Ascending aorta (tissue), 2 donors: ENCODE measurements around the gene MYO1B. TPM values are rescaled to one million over a fixed set of nuclear protein-coding genes. Genes with fewer than 3 reads are reported as not detected.

ENCODE experiments used
- DNase-seq, 2 donors: peaks; one replicate each; pipeline ENCODE4 v3.0.0-alpha.2; 2019; ENCODE audit warnings: low spot score in 2 of 2
- H3K27ac ChIP-seq, 2 donors: fragments of 200-600 bp; sonication (generic); one replicate each; pipeline ENCODE4 v1.5.1; 2016 to 2017; ENCODE audit warnings: mild to moderate bottlenecking in 1 of 2
- H3K27me3 ChIP-seq: fragments of 200-600 bp; sonication (generic); one replicate; pipeline ENCODE4 v1.5.1; 2017
- H3K36me3 ChIP-seq, 2 donors: fragments of 200-600 bp; sonication (generic); one replicate each; pipeline ENCODE4 v1.5.1; 2016
- H3K4me1 ChIP-seq, 2 donors: fragments of 200-600 bp; sonication (generic); one replicate each; pipeline ENCODE4 v1.5.1; 2016 to 2017; ENCODE audit warnings: mild to moderate bottlenecking in 1 of 2
- H3K4me3 ChIP-seq, 2 donors: fragments of 200-600 bp; sonication (generic); one replicate each; pipeline ENCODE4 v1.5.1; 2016 to 2017; ENCODE audit warnings: mild to moderate bottlenecking in 1 of 2
- H3K9me3 ChIP-seq, 2 donors: fragments of 200-600 bp; sonication (generic); one replicate each; pipeline ENCODE4 v1.5.1; 2016
- intact Hi-C: fragments of 100-400 bp; cut with DNase I; formaldehyde crosslinking; loops from one replicate; pipeline ENCODE4 v1.15.1; 2023
- total RNA-seq: library from RNA; depleted of rRNA; stranded (reverse); fragments of >200 nt; gene quantifications from one replicate; pipeline ENCODE4 v1.1.0, GENCODE V29; 2016
- TF ChIP-seq, protein P1 (sequence below), 3 experiments: fragments of 200-600 bp in 2 of 3; fragments of 450-650 bp in 1 of 3; sonication (generic) in 2 of 3; IDR thresholded peaks; one replicate each; pipeline ENCODE4 v1.5.1; 2016 to 2019; ENCODE audit warnings: antibody characterized with exemption in 3 of 3, mild to moderate bottlenecking in 1 of 3, moderate library complexity in 1 of 3

Gene MYO1B
- total RNA-seq, 1 donor from 2014 or later, result 27.4 TPM

DNA sequence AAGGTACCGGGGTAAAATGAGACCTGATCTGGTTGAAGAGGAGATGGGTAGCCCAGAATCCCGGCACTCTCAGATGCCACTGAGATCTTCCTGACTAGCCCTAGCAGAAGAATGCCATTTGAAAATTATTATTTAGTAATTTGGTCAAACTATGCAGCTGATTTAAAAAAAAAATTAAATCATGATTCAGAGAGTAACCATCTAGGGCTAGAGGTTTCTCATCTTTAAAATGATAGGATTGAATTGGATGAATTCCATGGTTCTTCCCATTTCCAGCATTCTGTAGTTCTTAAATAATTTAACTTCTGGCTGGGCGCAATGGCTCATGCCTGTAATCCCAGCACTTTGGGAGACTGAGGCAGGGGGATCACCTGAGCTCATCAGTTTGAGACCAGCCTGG lies 106.1 kb downstream of the MYO1B start:
- no peak overlapping the region for H3K27ac ChIP-seq
- no peaks in the 10 kb centered on the region for H3K36me3 ChIP-seq
- intact Hi-C loops, result no loop called here
- no peaks in the 10 kb centered on the region for H3K27me3 ChIP-seq
- no peaks in the 10 kb centered on the region for H3K9me3 ChIP-seq
- TF ChIP-seq, protein P1, sequence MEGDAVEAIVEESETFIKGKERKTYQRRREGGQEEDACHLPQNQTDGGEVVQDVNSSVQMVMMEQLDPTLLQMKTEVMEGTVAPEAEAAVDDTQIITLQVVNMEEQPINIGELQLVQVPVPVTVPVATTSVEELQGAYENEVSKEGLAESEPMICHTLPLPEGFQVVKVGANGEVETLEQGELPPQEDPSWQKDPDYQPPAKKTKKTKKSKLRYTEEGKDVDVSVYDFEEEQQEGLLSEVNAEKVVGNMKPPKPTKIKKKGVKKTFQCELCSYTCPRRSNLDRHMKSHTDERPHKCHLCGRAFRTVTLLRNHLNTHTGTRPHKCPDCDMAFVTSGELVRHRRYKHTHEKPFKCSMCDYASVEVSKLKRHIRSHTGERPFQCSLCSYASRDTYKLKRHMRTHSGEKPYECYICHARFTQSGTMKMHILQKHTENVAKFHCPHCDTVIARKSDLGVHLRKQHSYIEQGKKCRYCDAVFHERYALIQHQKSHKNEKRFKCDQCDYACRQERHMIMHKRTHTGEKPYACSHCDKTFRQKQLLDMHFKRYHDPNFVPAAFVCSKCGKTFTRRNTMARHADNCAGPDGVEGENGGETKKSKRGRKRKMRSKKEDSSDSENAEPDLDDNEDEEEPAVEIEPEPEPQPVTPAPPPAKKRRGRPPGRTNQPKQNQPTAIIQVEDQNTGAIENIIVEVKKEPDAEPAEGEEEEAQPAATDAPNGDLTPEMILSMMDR (IDR thresholded peaks at IDR 0.05), result no peak
- peaks cover 0 to 8% of the 10 kb centered on the region in 2 donors for H3K4me1 ChIP-seq
- DNase-seq, result no peak
- no peak overlapping the region for H3K4me3 ChIP-seq

DNA sequence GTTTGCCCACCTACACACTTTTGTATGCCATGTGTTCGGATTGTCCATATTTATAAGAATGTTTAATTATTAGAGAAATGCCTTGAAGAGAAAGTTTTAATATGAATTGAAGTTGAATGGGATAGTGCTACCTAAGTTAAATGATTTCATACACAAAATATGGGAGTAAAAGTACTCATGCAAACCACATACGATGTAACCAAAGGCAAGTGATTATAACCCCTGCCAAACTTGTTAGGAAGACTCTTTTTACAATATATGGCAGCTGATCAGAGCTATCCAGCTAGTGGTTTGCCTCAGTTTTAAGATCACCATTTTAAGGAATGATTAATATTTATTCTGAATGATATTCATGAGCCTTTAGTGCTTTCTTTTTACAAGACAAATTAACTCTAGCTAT lies 106.7 kb downstream of the MYO1B start:
- intact Hi-C loops, result no loop called here
- TF ChIP-seq, protein P1 (IDR thresholded peaks at IDR 0.05), result no peak
- Histone ChIP-seq H3K27ac (no peak overlapping the region), H3K4me3 (no peak overlapping the region), H3K36me3 (no peaks in the 10 kb centered on the region), H3K27me3 (no peaks in the 10 kb centered on the region), H3K9me3 (no peaks in the 10 kb centered on the region), H3K4me1 (peaks cover 0 to 8% of the 10 kb centered on the region in 2 donors)
- DNase-seq, result no peak

DNA sequence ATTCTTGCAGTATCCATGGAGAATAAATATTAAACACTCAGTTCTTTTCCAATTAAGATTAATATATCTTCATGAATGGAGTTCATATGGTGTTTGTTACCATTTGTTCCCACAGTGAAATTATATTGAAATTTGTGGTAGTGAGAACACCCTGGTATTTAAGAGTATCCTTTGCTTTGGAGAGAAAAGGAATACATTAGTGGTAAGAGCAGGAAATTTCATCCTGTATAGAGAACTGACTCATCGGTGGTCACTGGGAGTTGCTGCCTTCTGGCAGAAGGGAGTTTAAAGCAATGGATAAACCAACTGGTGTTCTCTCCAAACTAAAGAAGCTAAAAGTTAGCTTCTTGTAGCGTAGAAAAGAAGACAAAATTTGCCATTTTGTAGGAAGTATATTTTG lies 107.3 kb downstream of the MYO1B start:
- intact Hi-C loops, result no loop called here
- H3K36me3 ChIP-seq, result no peaks in the 10 kb centered on the region
- H3K4me3 ChIP-seq, result no peak overlapping the region
- H3K27ac ChIP-seq, result no peak overlapping the region
- H3K27me3 ChIP-seq, result no peaks in the 10 kb centered on the region
- TF ChIP-seq, protein P1 (IDR thresholded peaks at IDR 0.05), result no peak
- H3K9me3 ChIP-seq, result no peaks in the 10 kb centered on the region
- peaks cover 0 to 8% of the 10 kb centered on the region in 2 donors for H3K4me1 ChIP-seq
- DNase-seq, result no peak

DNA sequence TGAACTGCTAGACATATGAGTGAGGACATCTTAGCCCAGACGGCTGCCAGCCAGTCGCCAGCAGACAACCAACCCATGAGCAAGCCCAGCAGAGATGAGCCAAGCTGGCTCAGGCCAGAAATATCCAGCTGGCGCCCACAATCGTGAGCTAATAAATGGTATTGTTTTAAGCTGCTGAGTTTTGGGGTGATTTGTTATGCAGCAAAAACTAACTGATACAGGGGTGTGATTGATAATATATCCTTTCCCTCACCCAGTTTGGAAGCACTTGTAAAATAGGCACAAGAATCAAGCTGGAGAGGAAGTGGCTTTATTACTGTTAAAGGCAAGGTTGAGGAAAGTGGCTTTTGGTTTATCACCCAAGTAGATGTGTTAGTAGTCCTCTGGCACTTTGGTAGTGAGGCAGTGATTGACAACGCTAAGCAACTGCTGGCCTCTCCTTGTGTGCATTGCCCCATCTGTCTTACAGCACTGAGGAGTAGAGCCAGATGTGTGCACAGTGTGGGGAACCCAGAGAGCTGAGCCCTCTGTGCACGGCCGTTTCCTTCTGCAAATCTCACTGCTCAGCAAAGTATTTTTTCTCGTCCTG lies 110.1 kb downstream of the MYO1B start:
- Histone ChIP-seq H3K4me1 (peaks cover 0 to 13% of the 10 kb centered on the region in 2 donors), H3K36me3 (no peaks in the 10 kb centered on the region), H3K9me3 (no peaks in the 10 kb centered on the region), H3K27ac (no peak overlapping the region), H3K27me3 (no peaks in the 10 kb centered on the region), H3K4me3 (no peak overlapping the region)
- DNase-seq, result no peak
- TF ChIP-seq, protein P1 (IDR thresholded peaks at IDR 0.05), result no peak
- intact Hi-C loops, result no loop called here

DNA sequence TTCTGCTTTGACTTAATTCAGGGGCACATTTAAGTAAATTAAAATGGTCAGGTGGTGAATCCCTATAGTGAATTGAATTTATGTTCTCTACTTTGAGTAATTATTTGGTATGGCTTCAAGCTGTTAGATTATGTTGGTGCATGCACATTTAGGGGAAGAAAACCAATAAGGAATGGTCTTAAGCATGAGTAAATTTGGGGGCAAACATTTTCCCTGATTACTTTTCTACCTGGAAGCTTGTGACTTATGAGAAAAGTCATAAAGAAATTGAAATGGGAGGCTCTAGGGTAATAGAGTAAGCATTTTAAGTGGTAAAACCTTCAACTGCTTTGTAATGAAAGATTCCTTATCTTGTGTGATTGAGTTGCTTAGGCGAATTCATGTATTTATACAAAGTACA lies 112.5 kb downstream of the MYO1B start:
- Histone ChIP-seq H3K27me3 (no peaks in the 10 kb centered on the region), H3K27ac (no peak overlapping the region), H3K9me3 (no peaks in the 10 kb centered on the region), H3K36me3 (no peaks in the 10 kb centered on the region), H3K4me1 (peaks cover 0 to 7% of the 10 kb centered on the region in 2 donors), H3K4me3 (no peak overlapping the region)
- intact Hi-C loops, result no loop called here
- DNase-seq, result no peak
- TF ChIP-seq, protein P1 (IDR thresholded peaks at IDR 0.05), result no peak
